ENCODE results near the gene PFKFB3. TPM values are rescaled to one million over a fixed set of nuclear protein-coding genes. Genes with fewer than 3 reads are reported as not detected.

Gene PFKFB3
- total and polyA plus RNA-seq, 2 of the 13 experiments (the other 11 are each of a cell fraction or from before 2014, with no cell fraction given): 1.2 to 13.3 TPM

GRCh38 chr10:6274484-6274883 is 71.8 kb downstream of the PFKFB3 start:
- no peak overlapping the region for H3K9ac ChIP-seq (ENCODE audit: insufficient read depth, low read depth, low read length)
- WGBS (ENCODE audit: low lambda C conversion rate): 66% methylated on average over 7 of the region's 7 CpGs

GRCh38 chr10:6275022-6275997 is 72.6 kb downstream of the PFKFB3 start:
- H3K4me3 ChIP-seq (replicated peaks in 1 of 3; ENCODE audit: insufficient read depth in 1 of 3, low read depth in 2 of 3, low read length in 3 of 3): no peak overlapping the region
- FAIRE-seq: no peak
- peaks cover 69% of the 10 kb centered on the region for H3K4me1 ChIP-seq (ENCODE audit: insufficient read depth, low read length)
- no TSS peak for BruUV-seq (replicated peaks)
- WGBS (ENCODE audit: low lambda C conversion rate): 84% methylated on average over 24 of the region's 29 CpGs
- H3K9ac ChIP-seq (ENCODE audit: insufficient read depth, low read depth, low read length): no peak overlapping the region
- ChIA-PET CTCF (ENCODE audit: low intra/inter-chr PET ratio, low total read pairs) (no interaction called here), POLR2A (no interaction called here)
- ATAC-seq: no peak
- H3K79me2 ChIP-seq (ENCODE audit: insufficient read depth, low read length): no peaks in the 10 kb centered on the region
- in situ Hi-C loops (cut with HindIII; ENCODE audit: extremely low pct_ligation_motif_present, low pct_unique_long_range_greater_than_20kb): no loop called here
- intact Hi-C loops (cut with micrococcal nuclease; ENCODE audit: unreplicated experiment): loop anchor here (5.0 to 10.0 kb wide), 2 partner anchors 73 to 129 kb away; partner anchors contain the start of gene PFKFB3
- H3K9me3 ChIP-seq (ENCODE audit: low read length): no peaks in the 10 kb centered on the region
- H4K20me1 ChIP-seq (ENCODE audit: insufficient read depth, low read length): no peaks in the 10 kb centered on the region
- peak; percentile 53 for DNase-seq (ENCODE audit: low spot score)
- H3K4me2 ChIP-seq (ENCODE audit: low read depth, low read length): no peak overlapping the region
- H3K27me3 ChIP-seq (ENCODE audit: control insufficient read depth in 1 of 2, insufficient read depth in 2 of 2, low read length in 2 of 2): 0 out of 5 replicates have a peak, but pooled peaks cover 0 to 16% of the 10 kb centered on the region in 2 experiments
- H3K27ac ChIP-seq (ENCODE audit: extremely low read length, insufficient read depth, low read length): no peak overlapping the region
- H2AFZ ChIP-seq (ENCODE audit: low read length): no peak overlapping the region
- H3K36me3 ChIP-seq (replicated peaks in 1 of 2; ENCODE audit: control insufficient read depth in 1 of 2, insufficient read depth in 2 of 2, low read length in 2 of 2): no peaks in the 10 kb centered on the region
- TF ChIP-seq RFX1 (IDR thresholded peaks at IDR 0.05) (0 out of 2 replicates have a peak, but pooled peaks have one; percentile 34), MAZ (IDR thresholded peaks at IDR 0.05; ENCODE audit: borderline replicate concordance, low read depth, low read length) (no peak), MAZ (CRISPR knock-in tag; IDR thresholded peaks at IDR 0.05; ENCODE audit: low read depth) (no peak), GABPB1 (CRISPR knock-in tag; IDR thresholded peaks at IDR 0.05) (peak; percentile 60), MED13 (CRISPR knock-in tag; IDR thresholded peaks at IDR 0.05) (no peak), ZNF3 (CRISPR knock-in tag; IDR thresholded peaks at IDR 0.05) (no peak), MAFK (conservative IDR thresholded peaks at IDR 0.05 in 1 of 2, IDR thresholded peaks at IDR 0.05 in 1 of 2; ENCODE audit: low read length in 2 of 2) (0 out of 4 replicates have a peak, but pooled peaks of 1 of the 2 experiments have one; percentile 6)
- TF ChIP-seq, protein P1, sequence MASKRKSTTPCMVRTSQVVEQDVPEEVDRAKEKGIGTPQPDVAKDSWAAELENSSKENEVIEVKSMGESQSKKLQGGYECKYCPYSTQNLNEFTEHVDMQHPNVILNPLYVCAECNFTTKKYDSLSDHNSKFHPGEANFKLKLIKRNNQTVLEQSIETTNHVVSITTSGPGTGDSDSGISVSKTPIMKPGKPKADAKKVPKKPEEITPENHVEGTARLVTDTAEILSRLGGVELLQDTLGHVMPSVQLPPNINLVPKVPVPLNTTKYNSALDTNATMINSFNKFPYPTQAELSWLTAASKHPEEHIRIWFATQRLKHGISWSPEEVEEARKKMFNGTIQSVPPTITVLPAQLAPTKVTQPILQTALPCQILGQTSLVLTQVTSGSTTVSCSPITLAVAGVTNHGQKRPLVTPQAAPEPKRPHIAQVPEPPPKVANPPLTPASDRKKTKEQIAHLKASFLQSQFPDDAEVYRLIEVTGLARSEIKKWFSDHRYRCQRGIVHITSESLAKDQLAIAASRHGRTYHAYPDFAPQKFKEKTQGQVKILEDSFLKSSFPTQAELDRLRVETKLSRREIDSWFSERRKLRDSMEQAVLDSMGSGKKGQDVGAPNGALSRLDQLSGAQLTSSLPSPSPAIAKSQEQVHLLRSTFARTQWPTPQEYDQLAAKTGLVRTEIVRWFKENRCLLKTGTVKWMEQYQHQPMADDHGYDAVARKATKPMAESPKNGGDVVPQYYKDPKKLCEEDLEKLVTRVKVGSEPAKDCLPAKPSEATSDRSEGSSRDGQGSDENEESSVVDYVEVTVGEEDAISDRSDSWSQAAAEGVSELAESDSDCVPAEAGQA (IDR thresholded peaks at IDR 0.05; ENCODE audit: low read depth): 0 out of 2 replicates have a peak, but pooled peaks have one; percentile 19
- TF ChIP-seq, protein P1 (CRISPR knock-in tag; IDR thresholded peaks at IDR 0.05; ENCODE audit: borderline replicate concordance): no peak

More at GRCh38 chr10:6274484-6274883, 71.8 kb downstream of the PFKFB3 start:
- Histone ChIP-seq H3K27ac (ENCODE audit: extremely low read length, insufficient read depth, low read length) (no peak overlapping the region), H3K4me2 (ENCODE audit: low read depth, low read length) (no peak overlapping the region; the same call in 1 of the 2 replicates), H4K20me1 (ENCODE audit: insufficient read depth, low read length) (no peaks in the 10 kb centered on the region), H3K36me3 (replicated peaks in 1 of 2; ENCODE audit: control insufficient read depth in 1 of 2, insufficient read depth in 2 of 2, low read length in 2 of 2) (no peaks in the 10 kb centered on the region), H3K4me1 (ENCODE audit: insufficient read depth, low read length) (peaks cover 61% of the 10 kb centered on the region), H3K9me3 (ENCODE audit: low read length) (no peaks in the 10 kb centered on the region), H3K79me2 (ENCODE audit: insufficient read depth, low read length) (no peaks in the 10 kb centered on the region), H2AFZ (ENCODE audit: low read length) (no peak overlapping the region), H3K27me3 (ENCODE audit: control insufficient read depth in 1 of 2, insufficient read depth in 2 of 2, low read length in 2 of 2) (peaks cover 1 to 22% of the 10 kb centered on the region in 2 experiments; a peak in 1 of 5 replicates), H3K4me3 (replicated peaks in 1 of 3; ENCODE audit: insufficient read depth in 1 of 3, low read depth in 2 of 3, low read length in 3 of 3) (no peak overlapping the region)
- ATAC-seq (no peak), FAIRE-seq (no peak), DNase-seq (ENCODE audit: low spot score) (no peak)
- ChIA-PET CTCF (ENCODE audit: low intra/inter-chr PET ratio, low total read pairs) (no interaction called here), POLR2A (no interaction called here)
- BruUV-seq (replicated peaks): no TSS peak
- in situ Hi-C loops (cut with HindIII; ENCODE audit: extremely low pct_ligation_motif_present, low pct_unique_long_range_greater_than_20kb): no loop called here
- intact Hi-C loops (cut with micrococcal nuclease; ENCODE audit: unreplicated experiment): loop anchor here (10.0 kb wide), 1 partner anchor 130 kb away; no protein-coding TSS in a partner anchor
- TF ChIP-seq ZNF121 (CRISPR knock-in tag; IDR thresholded peaks at IDR 0.05): peak; percentile 83
- no peak for TF ChIP-seq TARDBP (CRISPR knock-in tag; IDR thresholded peaks at IDR 0.05)
- TF ChIP-seq ZNF781 (CRISPR knock-in tag; IDR thresholded peaks at IDR 0.05; ENCODE audit: borderline replicate concordance, not compliant biosample characterization): no peak
